Endodermal cell (in vitro differentiated cells): Measurements from ENCODE around the gene PDIA2. TPM values are rescaled to one million over a fixed set of nuclear protein-coding genes. Genes with fewer than 3 reads are reported as not detected.
"Not testable (repeated sequence)": the region's sequence is repeated elsewhere in the genome, so short reads cannot be mapped to it uniquely, and the experiment has no call there.

ENCODE experiments used
- DNase-seq: peaks from one replicate; pipeline ENCODE4 v3.0.0-alpha.2; 2017
- H3K27ac ChIP-seq: 2 replicates; pipeline ENCODE4 v1.5.1; 2013; ENCODE audit warnings: mild to moderate bottlenecking, low read depth, low read length, moderate library complexity
- H3K27me3 ChIP-seq: 2 replicates; pipeline ENCODE4 v1.6.1; 2013; ENCODE audit warnings: mild to moderate bottlenecking, low read length, moderate library complexity; ENCODE audit not compliant: insufficient read depth, control insufficient read depth, poor library complexity, severe bottlenecking
- H3K36me3 ChIP-seq: 2 replicates; pipeline ENCODE4 v1.7.0; 2013; ENCODE audit warnings: mild to moderate bottlenecking, low read length, moderate library complexity; ENCODE audit not compliant: control insufficient read depth, insufficient read depth
- H3K4me1 ChIP-seq: one replicate; pipeline ENCODE4 v1.7.0; 2013; ENCODE audit warnings: low read length; ENCODE audit not compliant: control insufficient read depth, insufficient read depth
- H3K4me3 ChIP-seq: 2 replicates; pipeline ENCODE4 v1.5.1; 2013; ENCODE audit warnings: mild to moderate bottlenecking, low read length, moderate library complexity
- H3K9ac ChIP-seq: 2 replicates; pipeline ENCODE4 v1.6.1; 2013; ENCODE audit warnings: mild to moderate bottlenecking, low read length, moderate library complexity; ENCODE audit not compliant: poor library complexity, severe bottlenecking; ENCODE audit errors: extremely low read depth
- H3K9me3 ChIP-seq: 2 replicates; pipeline ENCODE4 v1.6.1; 2013; ENCODE audit warnings: mild to moderate bottlenecking, low read length, moderate library complexity; ENCODE audit not compliant: control insufficient read depth
- H3K27ac Mint-ChIP-seq: 2 replicates; pipeline ENCODE4 v1.8.0; 2020; ENCODE audit warnings: mixed read lengths
- H3K27me3 Mint-ChIP-seq: 2 replicates; pipeline ENCODE4 v1.8.0; 2021; ENCODE audit warnings: mild to moderate bottlenecking, mixed read lengths; ENCODE audit not compliant: insufficient read depth
- H3K36me3 Mint-ChIP-seq: 2 replicates; pipeline ENCODE4 v1.8.0; 2020; ENCODE audit warnings: low read depth, mixed read lengths
- H3K4me1 Mint-ChIP-seq: 2 replicates; pipeline ENCODE4 v1.8.0; 2020; ENCODE audit warnings: mixed read lengths
- H3K4me3 Mint-ChIP-seq: 2 replicates; pipeline ENCODE4 v1.8.0; 2020; ENCODE audit warnings: mild to moderate bottlenecking, moderate library complexity, mixed read lengths
- H3K9me3 Mint-ChIP-seq: 2 replicates; pipeline ENCODE4 v1.8.0; 2020; ENCODE audit warnings: mild to moderate bottlenecking, mixed read lengths
- WGBS, 2 experiments: methylation state at CpG; one replicate each; pipeline versions ENCODE4 v1.1.5 to v1.1.7; 2013; ENCODE audit warnings: missing lambda C conversion rate in 2 of 2, mixed read lengths in 1 of 2; ENCODE audit not compliant: insufficient coverage in 1 of 2, insufficient read length in 1 of 2; 5-methylcytosine and 5-hydroxymethylcytosine counted together
- total RNA-seq, 2 donors: library from RNA; stranded (reverse); fragmentation: NEBNext Ultra II Directional in 1 of 2; extraction: Animal tissue kit (Norgen Biotek cat#: 25700) in 1 of 2; gene quantifications; 2 replicates in 1 of 2; 3 replicates in 1 of 2; pipeline ENCODE4 v1.2.1, GENCODE V29; 2021
- TF ChIP-seq, protein P1 (sequence below): fragments of 200-600 bp; sonication (generic); conservative IDR thresholded peaks from 2 replicates; pipeline ENCODE4 v1.5.0; 2021; ENCODE audit warnings: antibody characterized with exemption, mild to moderate bottlenecking

Gene PDIA2
- total RNA-seq, 2 donors from 2014 or later: 2.9 to 9.9 TPM

DNA sequence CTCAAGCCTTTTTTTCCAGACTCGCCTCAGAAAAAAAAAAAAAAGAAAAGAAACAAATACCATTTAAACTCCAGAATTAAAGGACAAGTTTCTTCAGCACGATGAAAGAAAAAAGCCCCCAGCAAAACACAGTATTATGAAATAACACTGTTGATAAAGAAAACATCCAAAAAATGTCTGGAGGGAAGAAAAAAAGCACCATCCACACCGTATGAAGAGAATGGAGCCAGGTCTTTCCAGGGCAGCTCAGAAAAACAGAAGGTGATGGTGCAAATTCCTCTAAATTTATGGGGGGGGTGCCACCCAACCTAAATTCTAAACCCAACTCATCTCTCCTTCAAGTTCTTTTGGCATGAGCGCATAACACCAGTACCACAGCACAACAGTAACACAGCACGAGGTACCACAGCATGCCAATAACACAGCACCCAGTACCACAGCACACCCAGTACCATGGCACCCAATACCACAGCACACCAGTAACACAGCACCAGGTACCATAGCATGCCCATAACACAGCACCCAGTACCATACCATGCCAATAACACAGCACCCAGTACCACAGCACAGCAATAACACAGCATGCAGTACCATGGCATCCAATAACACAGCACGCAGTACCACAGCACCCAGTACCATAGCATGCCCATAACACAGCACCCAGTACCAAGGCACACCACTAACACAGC lies 50.6 kb downstream of the PDIA2 start:
- Mint-ChIP-seq H3K9me3 (no peaks in the 10 kb centered on the region), H3K4me3 (no peak overlapping the region), H3K36me3 (peaks cover 10% of the 10 kb centered on the region), H3K27ac (no peak overlapping the region), H3K4me1 (no peaks in the 10 kb centered on the region), H3K27me3 (no peaks in the 10 kb centered on the region)
- H3K27ac ChIP-seq: no peak overlapping the region
- no peak overlapping the region for H3K4me3 ChIP-seq
- no peak overlapping the region for H3K9ac ChIP-seq
- no peak for DNase-seq
- no peaks in the 10 kb centered on the region for H3K4me1 ChIP-seq
- no peaks in the 10 kb centered on the region for H3K27me3 ChIP-seq
- no peaks in the 10 kb centered on the region for H3K36me3 ChIP-seq
- H3K9me3 ChIP-seq: no peaks in the 10 kb centered on the region
- TF ChIP-seq, protein P1, sequence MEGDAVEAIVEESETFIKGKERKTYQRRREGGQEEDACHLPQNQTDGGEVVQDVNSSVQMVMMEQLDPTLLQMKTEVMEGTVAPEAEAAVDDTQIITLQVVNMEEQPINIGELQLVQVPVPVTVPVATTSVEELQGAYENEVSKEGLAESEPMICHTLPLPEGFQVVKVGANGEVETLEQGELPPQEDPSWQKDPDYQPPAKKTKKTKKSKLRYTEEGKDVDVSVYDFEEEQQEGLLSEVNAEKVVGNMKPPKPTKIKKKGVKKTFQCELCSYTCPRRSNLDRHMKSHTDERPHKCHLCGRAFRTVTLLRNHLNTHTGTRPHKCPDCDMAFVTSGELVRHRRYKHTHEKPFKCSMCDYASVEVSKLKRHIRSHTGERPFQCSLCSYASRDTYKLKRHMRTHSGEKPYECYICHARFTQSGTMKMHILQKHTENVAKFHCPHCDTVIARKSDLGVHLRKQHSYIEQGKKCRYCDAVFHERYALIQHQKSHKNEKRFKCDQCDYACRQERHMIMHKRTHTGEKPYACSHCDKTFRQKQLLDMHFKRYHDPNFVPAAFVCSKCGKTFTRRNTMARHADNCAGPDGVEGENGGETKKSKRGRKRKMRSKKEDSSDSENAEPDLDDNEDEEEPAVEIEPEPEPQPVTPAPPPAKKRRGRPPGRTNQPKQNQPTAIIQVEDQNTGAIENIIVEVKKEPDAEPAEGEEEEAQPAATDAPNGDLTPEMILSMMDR: no peak
- WGBS, 2 experiments: 96 to 100% methylated on average over 1 to 4 of the region's 6 CpGs

DNA sequence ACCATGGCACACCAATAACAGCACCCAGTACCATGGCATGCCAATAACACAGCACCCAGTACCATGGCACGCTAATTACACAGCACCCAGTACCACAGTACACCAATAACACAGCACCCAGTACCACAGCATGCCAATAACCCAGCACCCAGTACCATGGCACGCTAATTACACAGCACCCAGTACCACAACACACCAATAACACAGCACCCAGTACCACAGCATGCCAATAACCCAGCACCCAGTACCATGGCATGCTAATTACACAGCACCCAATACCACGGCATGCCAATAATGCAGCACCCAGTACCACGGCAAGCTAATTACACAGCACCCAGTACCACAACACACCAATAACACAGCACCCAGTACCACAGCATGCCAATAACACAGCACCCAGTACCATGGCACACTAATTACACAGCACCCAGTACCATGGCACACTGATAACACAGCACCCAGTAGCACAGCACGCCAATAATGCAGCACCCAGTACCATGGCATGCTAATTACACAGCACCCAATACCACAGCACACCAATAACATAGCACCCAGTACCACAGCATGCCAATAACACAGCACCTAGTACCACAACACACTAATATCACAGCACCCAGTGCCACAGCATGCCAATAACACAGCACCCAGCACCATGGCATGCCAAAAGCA lies 51.3 kb downstream of the PDIA2 start:
- H3K4me3 ChIP-seq, H3K9me3 Mint-ChIP-seq, H3K27ac Mint-ChIP-seq, H3K36me3 ChIP-seq, H3K27me3 ChIP-seq, H3K4me1 ChIP-seq, H3K27ac ChIP-seq, DNase-seq, H3K9me3 ChIP-seq, H3K4me3 Mint-ChIP-seq, H3K27me3 Mint-ChIP-seq, H3K9ac ChIP-seq, H3K4me1 Mint-ChIP-seq: not testable (repeated sequence)
- H3K36me3 Mint-ChIP-seq: peaks cover 14% of the 10 kb centered on the region
- 92 to 100% methylated on average over 2 to 5 of the region's 5 CpGs for WGBS, 2 experiments

DNA sequence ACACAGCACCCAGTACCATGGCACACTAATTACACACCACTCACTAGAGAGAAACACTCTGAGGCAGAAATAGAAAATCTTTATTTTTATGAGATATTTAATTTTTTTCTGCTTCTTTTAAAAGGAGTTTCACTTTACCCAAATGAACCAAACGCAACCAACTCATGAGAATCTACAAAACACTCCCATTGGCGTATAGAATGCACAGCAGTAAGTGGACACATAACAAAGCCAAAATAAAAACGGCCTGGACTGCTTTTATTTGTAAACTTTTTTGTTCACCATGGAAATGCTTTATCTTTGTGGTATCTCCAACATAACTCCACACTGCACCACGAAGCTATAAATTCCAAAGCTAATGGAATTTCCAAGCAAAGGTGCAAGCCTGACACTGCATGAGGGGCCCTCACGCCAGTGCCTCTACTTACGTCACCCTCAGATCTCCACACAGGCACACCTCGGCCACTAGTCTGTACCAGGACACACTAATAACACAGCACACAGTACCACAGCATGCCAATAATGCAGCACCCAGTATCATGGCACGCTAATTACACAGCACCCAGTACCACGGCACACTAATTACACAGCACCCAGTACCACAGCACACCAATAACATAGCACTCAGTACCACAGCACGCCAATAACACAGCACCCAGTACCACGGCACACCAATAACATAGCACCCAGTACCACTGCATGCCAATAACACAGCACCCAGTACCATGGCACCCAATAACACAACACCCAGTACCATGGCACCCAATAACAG lies 52.1 kb downstream of the PDIA2 start:
- not testable (repeated sequence) for H3K27me3 Mint-ChIP-seq, H3K27me3 ChIP-seq, H3K36me3 ChIP-seq, H3K4me3 Mint-ChIP-seq, H3K4me1 ChIP-seq, H3K9me3 ChIP-seq, H3K9ac ChIP-seq, H3K27ac ChIP-seq, H3K4me1 Mint-ChIP-seq, DNase-seq, H3K27ac Mint-ChIP-seq, H3K4me3 ChIP-seq, H3K9me3 Mint-ChIP-seq
- WGBS, 2 experiments: 96 to 100% methylated on average over 2 to 10 of the region's 11 CpGs
- H3K36me3 Mint-ChIP-seq: peaks cover 14% of the 10 kb centered on the region

DNA sequence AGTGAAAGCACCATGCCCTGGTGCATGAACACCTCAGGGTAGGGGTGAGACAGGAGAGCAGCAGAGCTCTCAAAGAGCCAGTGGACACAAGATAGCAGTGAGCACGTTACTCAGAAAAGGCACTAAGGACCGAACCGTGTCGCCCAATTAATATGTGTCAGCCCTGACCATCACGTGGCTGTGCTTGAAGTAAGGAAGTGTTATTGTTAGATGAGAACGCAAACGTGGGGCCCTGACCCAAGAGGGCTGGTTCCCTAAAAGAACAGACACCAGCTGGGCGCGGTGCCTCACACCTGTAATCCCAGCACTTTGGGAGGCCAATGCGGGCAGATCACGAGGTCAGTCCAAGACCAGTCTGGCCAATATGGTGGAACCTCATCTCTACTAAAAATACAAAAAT lies 53.3 kb downstream of the PDIA2 start:
- Mint-ChIP-seq H3K4me1 (no peaks in the 10 kb centered on the region), H3K9me3 (peaks cover 1% of the 10 kb centered on the region), H3K36me3 (peaks cover 8% of the 10 kb centered on the region), H3K4me3 (no peak overlapping the region), H3K27ac (no peak overlapping the region), H3K27me3 (no peaks in the 10 kb centered on the region)
- no peaks in the 10 kb centered on the region for H3K36me3 ChIP-seq
- TF ChIP-seq, protein P1: no peak
- H3K9ac ChIP-seq: no peak overlapping the region
- H3K9me3 ChIP-seq: no peaks in the 10 kb centered on the region
- no peak overlapping the region for H3K4me3 ChIP-seq
- WGBS, 2 experiments: 95 to 97% methylated on average over 11 of the region's 11 CpGs
- no peaks in the 10 kb centered on the region for H3K4me1 ChIP-seq
- H3K27ac ChIP-seq: no peak overlapping the region
- H3K27me3 ChIP-seq: no peaks in the 10 kb centered on the region
- DNase-seq: no peak
